GM19452 (cell line): Measurements from ENCODE around the gene MRPL9.
"Not testable (repeated sequence)": the region's sequence is repeated elsewhere in the genome, so short reads cannot be mapped to it uniquely, and the experiment has no call there.

ENCODE experiments used
- ATAC-seq: cut with Tn5 transposase; IDR thresholded peaks from one replicate; pipeline ENCODE4 v1.9.1; 2021; ENCODE audit not compliant: unreplicated experiment

The MRPL9 gene

GRCh38 chr1:151787689-151788088 is 24.4 kb upstream of the MRPL9 start:
- ATAC-seq, result no peak

GRCh38 chr1:151783796-151784195 is 20.5 kb upstream of the MRPL9 start:
- ATAC-seq, result no peak

- no peak for ATAC-seq
These were observed 19.4 kb upstream of the MRPL9 start for GRCh38 chr1:151782741-151783140.

- not testable (repeated sequence) for ATAC-seq
These were observed 18.7 kb upstream of the MRPL9 start for GRCh38 chr1:151782026-151782425.

GRCh38 chr1:151780736-151781135 is 17.4 kb upstream of the MRPL9 start:
- not testable (repeated sequence) for ATAC-seq

- ATAC-seq, result no peak
These were observed 16.6 kb upstream of the MRPL9 start for GRCh38 chr1:151779852-151780251.

GRCh38 chr1:151777317-151777716 is 14.0 kb upstream of the MRPL9 start:
- no peak for ATAC-seq

- ATAC-seq, result no peak
These were observed 13.4 kb upstream of the MRPL9 start for GRCh38 chr1:151776665-151777062.

- no peak for ATAC-seq
These were observed 12.8 kb upstream of the MRPL9 start for GRCh38 chr1:151775894-151776664.

- ATAC-seq, result no peak
These were observed 11.1 kb upstream of the MRPL9 start for GRCh38 chr1:151774256-151774922.

- ATAC-seq, result no peak
These were observed 10.4 kb upstream of the MRPL9 start for GRCh38 chr1:151773702-151774101.

- not testable (repeated sequence) for ATAC-seq
These were observed 6.0 kb upstream of the MRPL9 start for GRCh38 chr1:151769270-151769669.

- not testable (repeated sequence) for ATAC-seq
These were observed 5.2 kb upstream of the MRPL9 start for GRCh38 chr1:151768351-151769066.

GRCh38 chr1:151763990-151764389 is 694 bp upstream of the MRPL9 start:
- no peak for ATAC-seq

- no peak for ATAC-seq
These were observed 2.5 kb downstream of the MRPL9 start for GRCh38 chr1:151760597-151761385.

- no peak for ATAC-seq
These were observed 4.1 kb downstream of the MRPL9 start for GRCh38 chr1:151759241-151759640.

GRCh38 chr1:151756291-151756690 is 7.0 kb downstream of the MRPL9 start:
- ATAC-seq, result no peak

- no peak for ATAC-seq
These were observed 21.8 kb downstream of the MRPL9 start for GRCh38 chr1:151741516-151741915.

- no peak for ATAC-seq
These were observed 23.5 kb downstream of the MRPL9 start for GRCh38 chr1:151739590-151740355.

- no peak for ATAC-seq
These were observed 25.8 kb downstream of the MRPL9 start for GRCh38 chr1:151737479-151737878.
